Activated T-cell treated with anti-CD3 and anti-CD28 coated beads, Interleukin-2, amount 50 U/mL, for 1 hour (primary cell): ENCODE data around the gene ARHGEF11.

Experiments
- DNase-seq: peaks from one replicate; pipeline ENCODE4 v3.0.0-alpha.2; 2020

ARHGEF11 gene

GRCh38 chr1:156906206-156906906 lies 139.2 kb downstream of the ARHGEF11 start:
- DNase-seq, result no peak

- DNase-seq, result no peak
These were observed 139.9 kb downstream of the ARHGEF11 start for GRCh38 chr1:156905651-156906050.

GRCh38 chr1:156905176-156905575 lies 140.4 kb downstream of the ARHGEF11 start:
- no peak for DNase-seq

GRCh38 chr1:156904187-156904959 lies 141.2 kb downstream of the ARHGEF11 start:
- DNase-seq, result no peak

- DNase-seq, result no peak
These were observed 142.0 kb downstream of the ARHGEF11 start for GRCh38 chr1:156903328-156904091.

GRCh38 chr1:156901966-156902915 lies 143.3 kb downstream of the ARHGEF11 start:
- DNase-seq, result no peak

- no peak for DNase-seq
These were observed 144.0 kb downstream of the ARHGEF11 start for GRCh38 chr1:156901590-156901900.

- no peak for DNase-seq
These were observed 144.5 kb downstream of the ARHGEF11 start for GRCh38 chr1:156900896-156901589.

GRCh38 chr1:156899956-156900718 lies 145.4 kb downstream of the ARHGEF11 start:
- no peak for DNase-seq

GRCh38 chr1:156898971-156899664 lies 146.4 kb downstream of the ARHGEF11 start:
- DNase-seq, result no peak

GRCh38 chr1:156898161-156898566 lies 147.4 kb downstream of the ARHGEF11 start:
- DNase-seq, result no peak

- no peak for DNase-seq
These were observed 148.3 kb downstream of the ARHGEF11 start for GRCh38 chr1:156897078-156897825.

GRCh38 chr1:156896490-156897033 lies 149.0 kb downstream of the ARHGEF11 start:
- no peak for DNase-seq

GRCh38 chr1:156895927-156896326 lies 149.6 kb downstream of the ARHGEF11 start:
- DNase-seq, result no peak

- no peak for DNase-seq
These were observed 150.1 kb downstream of the ARHGEF11 start for GRCh38 chr1:156895455-156895812.

GRCh38 chr1:156894711-156895454 lies 150.7 kb downstream of the ARHGEF11 start:
- DNase-seq, result no peak

GRCh38 chr1:156894001-156894400 lies 151.5 kb downstream of the ARHGEF11 start:
- DNase-seq, result no peak

GRCh38 chr1:156893048-156893953 lies 152.2 kb downstream of the ARHGEF11 start, which contains the start of gene PEAR1:
Gene PEAR1 (plus strand): TSS chr1:156893718. CDS start chr1:156903927, 10,209 bp downstream.
- DNase-seq, result peak; percentile 28
